Liver (tissue), 9 donors: ENCODE data around the gene IGF2. TPM values are rescaled to one million over a fixed set of nuclear protein-coding genes. Genes with fewer than 3 reads are reported as not detected.

Experiments used
- DNase-seq: peaks from one replicate; pipeline ENCODE4 v3.0.0-alpha.2; 2017; ENCODE audit warnings: low spot score
- H3K27ac ChIP-seq, 2 donors: one replicate each; pipeline ENCODE4 v1.7.0; 2013; ENCODE audit warnings: inconsistent platforms in 2 of 2, low read length in 2 of 2, control low read depth in 1 of 2, low read depth in 1 of 2, mild to moderate bottlenecking in 1 of 2
- H3K27me3 ChIP-seq, 4 donors: one replicate each; pipeline versions ENCODE4 v1.6.1 to v1.7.0; 2013; ENCODE audit warnings: low read length in 3 of 4, inconsistent platforms in 1 of 4, mild to moderate bottlenecking in 1 of 4, moderate library complexity in 1 of 4; ENCODE audit not compliant: control insufficient read depth in 4 of 4, insufficient read depth in 4 of 4
- H3K36me3 ChIP-seq, 4 donors: one replicate each; pipeline versions ENCODE4 v1.6.1 to v1.7.0; 2013; ENCODE audit warnings: low read length in 3 of 4, mild to moderate bottlenecking in 3 of 4, low read depth in 1 of 4, moderate library complexity in 1 of 4; ENCODE audit not compliant: control insufficient read depth in 4 of 4, insufficient read depth in 3 of 4
- H3K4me1 ChIP-seq, 4 donors: one replicate each; pipeline versions ENCODE4 v1.6.1 to v1.7.0; 2013; ENCODE audit warnings: low read length in 3 of 4, mild to moderate bottlenecking in 3 of 4, moderate library complexity in 1 of 4; ENCODE audit not compliant: control insufficient read depth in 4 of 4, insufficient read depth in 4 of 4
- H3K4me3 ChIP-seq, 3 donors: one replicate each; pipeline versions ENCODE4 v1.6.1 to v1.7.0; 2013; ENCODE audit warnings: low read length in 3 of 3, control low read depth in 1 of 3, low read depth in 1 of 3, mild to moderate bottlenecking in 1 of 3
- H3K9ac ChIP-seq, 2 donors: one replicate each; pipeline ENCODE4 v1.7.0; 2013; ENCODE audit warnings: low read length in 2 of 2, mild to moderate bottlenecking in 2 of 2, moderate library complexity in 2 of 2, control low read depth in 1 of 2, low read depth in 1 of 2
- H3K9me3 ChIP-seq, 4 donors: one replicate each; pipeline versions ENCODE4 v1.6.1 to v1.7.0; 2013; ENCODE audit warnings: low read length in 3 of 4; ENCODE audit not compliant: control insufficient read depth in 4 of 4
- ATF3 ChIP-seq: IDR thresholded peaks from 2 replicates; pipeline ENCODE4 v1.6.1; 2016; ENCODE audit warnings: antibody characterized with exemption
- CTCF ChIP-seq: fragments of 150-350 bp; IDR thresholded peaks from 2 replicates; pipeline ENCODE4 v1.5.1; 2017; ENCODE audit warnings: improper control_type of control experiment, low read depth, low read length; ENCODE audit not compliant: missing input control
- EGR1 ChIP-seq, 2 donors: IDR thresholded peaks; 2 replicates each; pipeline ENCODE4 v1.6.1; 2016 to 2018; ENCODE audit warnings: antibody characterized with exemption in 2 of 2, low read depth in 2 of 2
- FOXA1 ChIP-seq: IDR thresholded peaks from 2 replicates; pipeline ENCODE4 v1.6.1; 2016; ENCODE audit warnings: antibody characterized with exemption
- FOXA2 ChIP-seq: IDR thresholded peaks from 2 replicates; pipeline ENCODE4 v1.6.1; 2016; ENCODE audit warnings: antibody characterized with exemption
- GABPA ChIP-seq, 2 donors: IDR thresholded peaks in 1 of 2; conservative IDR thresholded peaks in 1 of 2; 2 replicates each; pipeline ENCODE4 v1.6.1; 2016; ENCODE audit warnings: antibody characterized with exemption in 2 of 2, mild to moderate bottlenecking in 1 of 2, moderate library complexity in 1 of 2
- HNF4A ChIP-seq, 2 donors: conservative IDR thresholded peaks; 2 replicates each; pipeline ENCODE4 v1.6.1; 2016; ENCODE audit warnings: antibody characterized with exemption in 2 of 2, mild to moderate bottlenecking in 2 of 2
- HNF4G ChIP-seq: IDR thresholded peaks from 2 replicates; pipeline ENCODE4 v1.6.1; 2016; ENCODE audit warnings: antibody characterized with exemption
- JUND ChIP-seq, 2 donors: IDR thresholded peaks; 2 replicates each; pipeline ENCODE4 v1.6.1; 2016; ENCODE audit warnings: antibody characterized with exemption in 2 of 2
- MAX ChIP-seq: IDR thresholded peaks from 2 replicates; pipeline ENCODE4 v1.6.1; 2016; ENCODE audit warnings: antibody characterized with exemption
- NR2F2 ChIP-seq: IDR thresholded peaks from 2 replicates; pipeline ENCODE4 v1.6.1; 2016; ENCODE audit warnings: antibody characterized with exemption
- RAD21 ChIP-seq, 2 donors: IDR thresholded peaks; 2 replicates each; pipeline ENCODE4 v1.6.1; 2016; ENCODE audit warnings: antibody characterized with exemption in 2 of 2, mild to moderate bottlenecking in 2 of 2
- REST ChIP-seq: IDR thresholded peaks from 2 replicates; pipeline ENCODE4 v1.6.1; 2016; ENCODE audit warnings: antibody characterized with exemption, mild to moderate bottlenecking
- RXRA ChIP-seq, 2 donors: IDR thresholded peaks; 2 replicates each; pipeline ENCODE4 v1.6.1; 2017 to 2018; ENCODE audit warnings: antibody characterized with exemption in 2 of 2, mild to moderate bottlenecking in 1 of 2
- SP1 ChIP-seq: IDR thresholded peaks from 2 replicates; pipeline ENCODE4 v1.6.1; 2018; ENCODE audit warnings: antibody characterized with exemption, mild to moderate bottlenecking
- TAF1 ChIP-seq: conservative IDR thresholded peaks from 2 replicates; pipeline ENCODE4 v1.6.1; 2016; ENCODE audit warnings: antibody characterized with exemption, mild to moderate bottlenecking
- YY1 ChIP-seq: IDR thresholded peaks from 2 replicates; pipeline ENCODE4 v1.6.1; 2016; ENCODE audit warnings: antibody characterized with exemption, mild to moderate bottlenecking
- ZBTB33 ChIP-seq: IDR thresholded peaks from 2 replicates; pipeline ENCODE4 v1.6.1; 2016; ENCODE audit warnings: antibody characterized with exemption
- WGBS: extraction: QIAGEN DNeasy Blood & Tissue Kit; methylation state at CpG from one replicate; pipeline ENCODE4 v1.1.7; 2013; 5-methylcytosine and 5-hydroxymethylcytosine counted together
- polyA plus RNA-seq, 2 donors: library from polyadenylated mRNA; stranded (reverse) in 1 of 2; unstranded in 1 of 2; fragments of 200-250 nt in 1 of 2; fragments of >200 nt in 1 of 2; fragmentation: Nextera tagmentation in 1 of 2; extraction: Ambion mirVana in 1 of 2; gene quantifications; one replicate each; pipeline versions ENCODE4 v1.2.1 to v1.2.3, GENCODE V29; 2013 to 2015
- total RNA-seq, 2 donors: library from RNA; depleted of rRNA; stranded (reverse); fragments of >200 nt; gene quantifications; one replicate each; pipeline ENCODE4 v1.2.3, GENCODE V29; 2014
- donor health status: healthy.
- donor health status: healthy.
- donor health status: healthy.
- donor health status: healthy.
- donor health status: healthy.

IGF2 gene
- total and polyA plus RNA-seq, 4 donors: 70.5 to 1,440 (median 192) TPM

GRCh38 chr11:2156416-2157182 is 17.4 kb upstream of the IGF2 start:
- Histone ChIP-seq H3K27ac (peak overlapping the region; percentile 81 to 90), H3K4me1 (peaks cover 10 to 85% (median 61%) of the 10 kb centered on the region in 4 donors), H3K9me3 (no peaks in the 10 kb centered on the region), H3K36me3 (peaks cover 0 to 2% (median 0%) of the 10 kb centered on the region in 4 donors), H3K27me3 (no peaks in the 10 kb centered on the region), H3K9ac (peak overlapping the region; percentile 34 to 78), H3K4me3 (peak overlapping the region; percentile 74 to 84 (median 84))
- DNase-seq: peak; percentile 81
- TF ChIP-seq TAF1 (no peak), MAX (peak; percentile 51), RAD21 (IDR thresholded peaks at IDR 0.05) (peak; percentile 84 to 90), FOXA1 (no peak), YY1 (peak; percentile 22), FOXA2 (peak; percentile 28), NR2F2 (no peak), CTCF (peak; percentile 90), GABPA (IDR thresholded peaks at IDR 0.05 in 1 of 2, conservative IDR thresholded peaks at IDR 0.05 in 1 of 2) (no peak), ZBTB33 (no peak), SP1 (peak; percentile 43), HNF4G (no peak), JUND (IDR thresholded peaks at IDR 0.05) (no peak), REST (peak; percentile 42), HNF4A (conservative IDR thresholded peaks at IDR 0.05) (peak in 1 of 2 donors; percentile 43), ATF3 (no peak), EGR1 (IDR thresholded peaks at IDR 0.05; ENCODE audit: low read depth in 2 of 2) (no peak), RXRA (IDR thresholded peaks at IDR 0.05) (peak; percentile 35 to 52)
- WGBS: 13% methylated on average over 19 of the region's 19 CpGs
